NB4 (cell line): ENCODE results near the gene RBM6.
"Not testable (repeated sequence)": the region's sequence is repeated elsewhere in the genome, so short reads cannot be mapped to it uniquely, and the experiment has no call there.

Experiments
- DNase-seq: peaks from one replicate; pipeline ENCODE4 v3.0.0; 2010; ENCODE audit warnings: low read depth
- H3K4me3 ChIP-seq: one replicate; pipeline ENCODE4 v1.5.1; 2011; ENCODE audit warnings: mild to moderate bottlenecking, low read depth, low read length, moderate library complexity
- CTCF ChIP-seq: IDR thresholded peaks from one replicate; pipeline ENCODE4 v1.5.1; 2012; ENCODE audit warnings: low read depth, low read length
- MAX ChIP-seq: IDR thresholded peaks from 2 replicates; pipeline ENCODE4 v1.6.1; 2011; ENCODE audit warnings: low read depth, low read length
- MYC ChIP-seq: IDR thresholded peaks from 2 replicates; pipeline ENCODE4 v1.6.1; 2011; ENCODE audit warnings: low read depth, low read length
- POLR2A ChIP-seq: IDR thresholded peaks from 2 replicates; pipeline ENCODE4 v1.6.1; 2011; ENCODE audit warnings: mild to moderate bottlenecking; ENCODE audit not compliant: insufficient read length; ENCODE audit errors: extremely low read depth

The RBM6 gene

GRCh38 chr3:50047426-50047825 lies 107.5 kb downstream of the RBM6 start:
- DNase-seq: no peak
- no peak for TF ChIP-seq MYC
- TF ChIP-seq POLR2A: no peak
- TF ChIP-seq MAX: no peak
- H3K4me3 ChIP-seq: no peak overlapping the region

GRCh38 chr3:50050361-50050760 lies 110.4 kb downstream of the RBM6 start:
- TF ChIP-seq MYC: no peak
- no peak for TF ChIP-seq CTCF
- no peak for TF ChIP-seq POLR2A
- no peak for TF ChIP-seq MAX
- no peak for DNase-seq
- no peak overlapping the region for H3K4me3 ChIP-seq

- H3K4me3 ChIP-seq: no peak overlapping the region
Observed at GRCh38 chr3:50057756-50058155, 117.8 kb downstream of the RBM6 start.

GRCh38 chr3:50068134-50068533 lies 128.2 kb downstream of the RBM6 start:
- DNase-seq: no peak
- no peak overlapping the region for H3K4me3 ChIP-seq
- no peak for TF ChIP-seq CTCF
- no peak for TF ChIP-seq MYC
- no peak for TF ChIP-seq MAX
- TF ChIP-seq POLR2A: no peak

More at GRCh38 chr3:50057756-50058155, 117.8 kb downstream of the RBM6 start:
- DNase-seq: no peak
- TF ChIP-seq MYC (no peak), MAX (no peak), POLR2A (no peak), CTCF (no peak)

- no peak overlapping the region for H3K4me3 ChIP-seq
- DNase-seq: no peak
- TF ChIP-seq POLR2A (no peak), MAX (no peak), MYC (no peak), CTCF (no peak)
Observed at GRCh38 chr3:50078091-50078490, 138.1 kb downstream of the RBM6 start.

GRCh38 chr3:50078622-50079021 lies 138.7 kb downstream of the RBM6 start:
- H3K4me3 ChIP-seq: no peak overlapping the region
- no peak for TF ChIP-seq MYC
- no peak for TF ChIP-seq CTCF
- no peak for TF ChIP-seq MAX
- TF ChIP-seq POLR2A: no peak
- peak; percentile 7 for DNase-seq

GRCh38 chr3:50084951-50085350 lies 145.0 kb downstream of the RBM6 start:
- not testable (repeated sequence) for DNase-seq, H3K4me3 ChIP-seq
